H1 (cell line): ENCODE measurements around the gene PCED1B. TPM values are rescaled to one million over a fixed set of nuclear protein-coding genes. Genes with fewer than 3 reads are reported as not detected.
A peak's percentile ranks its signal among the peaks of the same experiment; 100 is the strongest.

Experiments
- CTCF ChIA-PET: fragments of 300-600 bp; sonication (Branson Sonifier 250); formaldehyde crosslinking; loops from one replicate; lab custom pipeline; 2021; ENCODE audit not compliant: partially characterized antibody; lab: Charles Lee
- POLR2A ChIA-PET: fragments of 300-600 bp; sonication (Branson Sonifier 250); formaldehyde crosslinking; loops from one replicate; lab custom pipeline; 2021; ENCODE audit warnings: inconsistent platforms; ENCODE audit not compliant: partially characterized antibody; lab: Charles Lee
- DNase-seq, 2 experiments: peaks; one replicate each; pipeline versions ENCODE4 v3.0.0 to v3.0.0-alpha.2; 2010 to 2022; ENCODE audit warnings: low spot score in 2 of 2, low read depth in 1 of 2, mixed read lengths in 1 of 2
- FAIRE-seq: peaks from 2 replicates; lab custom pipeline; 2011; peaks lifted over from hg19 to GRCh38; lab: Jason Lieb, UNC
- H2AFZ ChIP-seq: 2 replicates; pipeline ENCODE4 v1.8.1; 2012; ENCODE audit warnings: low read length, inconsistent platforms
- H2AK5ac ChIP-seq: 2 replicates; pipeline ENCODE4 v1.6.1; 2013; ENCODE audit warnings: low read depth, low read length
- H2BK120ac ChIP-seq: replicated peaks from 2 replicates; pipeline ENCODE3; 2013; ENCODE audit warnings: low read depth, low read length, inconsistent platforms
- H2BK12ac ChIP-seq: 2 replicates; pipeline ENCODE4 v1.6.1; 2013; ENCODE audit warnings: low read depth, low read length
- H2BK15ac ChIP-seq: 2 replicates; pipeline ENCODE4 v1.6.1; 2013; ENCODE audit warnings: low read length
- H2BK20ac ChIP-seq: 2 replicates; pipeline ENCODE4 v1.6.1; 2013; ENCODE audit warnings: low read length
- H2BK5ac ChIP-seq: 2 replicates; pipeline ENCODE4 v1.6.1; 2013; ENCODE audit warnings: low read depth, low read length
- H3K14ac ChIP-seq: 2 replicates; pipeline ENCODE4 v1.6.1; 2013; ENCODE audit warnings: inconsistent platforms; ENCODE audit not compliant: insufficient read length
- H3K18ac ChIP-seq: 2 replicates; pipeline ENCODE4 v1.6.1; 2013; ENCODE audit warnings: low read length; ENCODE audit errors: extremely low read depth
- H3K23ac ChIP-seq: 2 replicates; pipeline ENCODE4 v1.6.1; 2013; ENCODE audit warnings: inconsistent platforms; ENCODE audit not compliant: insufficient read length
- H3K23me2 ChIP-seq: 2 replicates; pipeline ENCODE4 v1.6.1; 2013; ENCODE audit warnings: low read depth, low read length
- H3K27ac ChIP-seq: 2 replicates; pipeline ENCODE4 v1.6.1; 2011; ENCODE audit warnings: low read depth, low read length, inconsistent platforms
- H3K27me3 ChIP-seq, 4 experiments: replicated peaks in 1 of 4; 1 replicate in 1 of 4; 2 replicates in 3 of 4; pipeline versions ENCODE4 v1.6.1 to v1.8.1; 2011 to 2013; ENCODE audit warnings: low read length in 3 of 4, mild to moderate bottlenecking in 3 of 4, inconsistent platforms in 2 of 4, mixed read lengths in 2 of 4, moderate library complexity in 1 of 4; ENCODE audit not compliant: control insufficient read depth in 3 of 4, insufficient read depth in 3 of 4; ENCODE audit errors: extremely low read depth in 1 of 4
- H3K36me3 ChIP-seq, 4 experiments: 2 replicates each; pipeline versions ENCODE4 v1.6.1 to v1.8.1; 2011 to 2013; ENCODE audit warnings: mild to moderate bottlenecking in 4 of 4, low read length in 3 of 4, moderate library complexity in 2 of 4, control low read depth in 1 of 4, inconsistent platforms in 1 of 4; ENCODE audit not compliant: insufficient read depth in 4 of 4, control insufficient read depth in 2 of 4
- H3K4ac ChIP-seq: replicated peaks from 2 replicates; pipeline ENCODE3; 2013; ENCODE audit warnings: low read length, low read depth, mixed read lengths, inconsistent platforms; ENCODE audit not compliant: insufficient read length
- H3K4me1 ChIP-seq, 4 experiments: replicated peaks in 1 of 4; 1 replicate in 1 of 4; 2 replicates in 3 of 4; pipeline versions ENCODE4 v1.6.1 to v1.8.1; 2011 to 2013; ENCODE audit warnings: low read length in 3 of 4, inconsistent platforms in 2 of 4, mixed read lengths in 1 of 4; ENCODE audit not compliant: insufficient read depth in 4 of 4, control insufficient read depth in 3 of 4
- H3K4me2 ChIP-seq, 2 experiments: 2 replicates each; pipeline versions ENCODE4 v1.6.1 to v1.8.1; 2011 to 2013; ENCODE audit warnings: low read depth in 2 of 2, low read length in 2 of 2, control low read depth in 1 of 2, inconsistent platforms in 1 of 2, mild to moderate bottlenecking in 1 of 2; ENCODE audit not compliant: insufficient read depth in 1 of 2
- H3K4me3 ChIP-seq, 4 experiments: fragments of 200-600, 300-600 bp in 1 of 4; sonication (generic), shearing (Covaris generic), sonication (Bioruptor Twin) in 1 of 4; 2 replicates each; pipeline versions ENCODE4 v1.5.1 to v1.8.1; 2011 to 2016; ENCODE audit warnings: low read length in 4 of 4, low read depth in 3 of 4, control low read depth in 2 of 4, inconsistent platforms in 2 of 4, mild to moderate bottlenecking in 2 of 4, mixed read lengths in 1 of 4, moderate library complexity in 1 of 4; ENCODE audit not compliant: insufficient read depth in 2 of 4; ENCODE audit errors: extremely low read depth in 1 of 4
- H3K56ac ChIP-seq: replicated peaks from 2 replicates; pipeline ENCODE3; 2013; ENCODE audit warnings: low read depth, mild to moderate bottlenecking, mixed read lengths, low read length, inconsistent platforms; ENCODE audit not compliant: insufficient read length
- H3K79me1 ChIP-seq: 2 replicates; pipeline ENCODE4 v1.6.1; 2013; ENCODE audit warnings: low read depth, low read length, control low read depth
- H3K79me2 ChIP-seq, 2 experiments: 2 replicates each; pipeline versions ENCODE4 v1.6.1 to v1.8.1; 2012 to 2013; ENCODE audit warnings: low read length in 2 of 2, mild to moderate bottlenecking in 2 of 2, inconsistent platforms in 1 of 2; ENCODE audit not compliant: insufficient read depth in 2 of 2, control insufficient read depth in 1 of 2
- H3K9ac ChIP-seq, 4 experiments: replicated peaks in 1 of 4; 1 replicate in 1 of 4; 2 replicates in 3 of 4; pipeline versions ENCODE4 v1.6.1 to v1.8.1; 2011 to 2013; ENCODE audit warnings: low read depth in 3 of 4, low read length in 3 of 4, control low read depth in 2 of 4, mild to moderate bottlenecking in 2 of 4, moderate library complexity in 2 of 4, inconsistent platforms in 1 of 4; ENCODE audit errors: extremely low read depth in 1 of 4
- H3K9me3 ChIP-seq, 2 experiments: 2 replicates each; pipeline versions ENCODE4 v1.6.1 to v1.8.1; 2012 to 2013; ENCODE audit warnings: mild to moderate bottlenecking in 2 of 2, moderate library complexity in 2 of 2, control low read depth in 1 of 2, inconsistent platforms in 1 of 2, low read depth in 1 of 2, low read length in 1 of 2, mixed read lengths in 1 of 2; ENCODE audit not compliant: insufficient read depth in 2 of 2
- H4K20me1 ChIP-seq, 2 experiments: replicated peaks in 1 of 2; 2 replicates each; pipeline versions ENCODE3 to v1.8.1; 2011 to 2013; ENCODE audit warnings: inconsistent platforms in 2 of 2, low read length in 2 of 2, mild to moderate bottlenecking in 1 of 2; ENCODE audit not compliant: insufficient read depth in 2 of 2, control insufficient read depth in 1 of 2
- H4K5ac ChIP-seq: 2 replicates; pipeline ENCODE4 v1.6.1; 2013; ENCODE audit warnings: low read length, low read depth, mixed read lengths, inconsistent platforms; ENCODE audit not compliant: insufficient read length
- H4K8ac ChIP-seq: 2 replicates; pipeline ENCODE4 v1.8.0; 2013; ENCODE audit warnings: mild to moderate bottlenecking, moderate library complexity, low read length, inconsistent platforms; ENCODE audit not compliant: insufficient read depth; ENCODE audit errors: extremely low read depth
- H4K91ac ChIP-seq: replicated peaks from 2 replicates; pipeline ENCODE3; 2013; ENCODE audit warnings: low read length, mixed read lengths, inconsistent platforms; ENCODE audit not compliant: insufficient read length
- ASH2L ChIP-seq: fragments of 200-600, 300-600 bp; sonication (generic); IDR thresholded peaks from one replicate; pipeline ENCODE4 v1.7.1; 2017; ENCODE audit warnings: low read length
- BACH1 ChIP-seq: IDR thresholded peaks from 2 replicates; pipeline ENCODE4 v1.6.1; 2012; ENCODE audit warnings: low read length, improper control_type of control experiment
- GABPA ChIP-seq: IDR thresholded peaks from 2 replicates; pipeline ENCODE4 v1.6.1; 2011; ENCODE audit warnings: mild to moderate bottlenecking, low read length, moderate library complexity, borderline replicate concordance; ENCODE audit not compliant: insufficient read depth
- MAFK ChIP-seq: IDR thresholded peaks from 2 replicates; pipeline ENCODE4 v1.6.1; 2012; ENCODE audit warnings: low read depth, mild to moderate bottlenecking, improper control_type of control experiment, low read length
- NRF1 ChIP-seq: IDR thresholded peaks from 2 replicates; pipeline ENCODE4 v1.6.1; 2011; ENCODE audit warnings: mild to moderate bottlenecking, low read depth, low read length, improper control_type of control experiment
- RAD21 ChIP-seq, 2 experiments: IDR thresholded peaks in 1 of 2; conservative IDR thresholded peaks in 1 of 2; 2 replicates each; pipeline ENCODE4 v1.6.1; 2011; ENCODE audit warnings: low read depth in 2 of 2, low read length in 2 of 2, improper control_type of control experiment in 1 of 2, inconsistent platforms in 1 of 2, mild to moderate bottlenecking in 1 of 2, moderate library complexity in 1 of 2
- RFX5 ChIP-seq: IDR thresholded peaks from 2 replicates; pipeline ENCODE4 v1.6.1; 2011; ENCODE audit warnings: low read depth, low read length, improper control_type of control experiment, borderline replicate concordance
- WGBS, 2 experiments: shearing (Covaris generic) in 1 of 2; methylation state at CpG; one replicate each; pipeline versions ENCODE4 v1.1.6 to v1.1.7; 2013 to 2015; ENCODE audit warnings: low lambda C conversion rate in 2 of 2, mixed read lengths in 2 of 2, inconsistent platforms in 1 of 2, low coverage in 1 of 2, missing lambda C conversion rate in 1 of 2; ENCODE audit not compliant: insufficient replicate concordance in 2 of 2, insufficient coverage in 1 of 2, insufficient read length in 1 of 2; ENCODE audit errors: extremely low coverage in 1 of 2, missing lambda C conversion rate in 1 of 2; 5-methylcytosine and 5-hydroxymethylcytosine counted together
- polyA plus RNA-seq, 7 experiments: library from polyadenylated mRNA; depleted of rRNA in 3 of 7; stranded (reverse) in 5 of 7; unstranded in 2 of 7; fragments of >200 nt in 5 of 7; fragments of 200-250 nt in 2 of 7; gene quantifications; 1 replicate in 5 of 7; 2 replicates in 1 of 7; 4 replicates in 1 of 7; pipeline versions ENCODE4 v1.2.1 to v1.2.3, GENCODE V29; 2011 to 2013; ENCODE audit warnings: missing spikeins in 2 of 7, mixed read lengths in 2 of 7
- total RNA-seq: library from RNA; stranded (reverse); fragmentation: NEBNext Ultra II Directional; extraction: Animal tissue kit (Norgen Biotek cat#: 25700); gene quantifications from 2 replicates; pipeline ENCODE4 v1.2.1, GENCODE V29; 2021

Gene PCED1B
- total and polyA plus RNA-seq, 2 of the 8 experiments (the other 6 are each of a cell fraction or from before 2014, with no cell fraction given): 4.7 to 5.4 TPM

DNA sequence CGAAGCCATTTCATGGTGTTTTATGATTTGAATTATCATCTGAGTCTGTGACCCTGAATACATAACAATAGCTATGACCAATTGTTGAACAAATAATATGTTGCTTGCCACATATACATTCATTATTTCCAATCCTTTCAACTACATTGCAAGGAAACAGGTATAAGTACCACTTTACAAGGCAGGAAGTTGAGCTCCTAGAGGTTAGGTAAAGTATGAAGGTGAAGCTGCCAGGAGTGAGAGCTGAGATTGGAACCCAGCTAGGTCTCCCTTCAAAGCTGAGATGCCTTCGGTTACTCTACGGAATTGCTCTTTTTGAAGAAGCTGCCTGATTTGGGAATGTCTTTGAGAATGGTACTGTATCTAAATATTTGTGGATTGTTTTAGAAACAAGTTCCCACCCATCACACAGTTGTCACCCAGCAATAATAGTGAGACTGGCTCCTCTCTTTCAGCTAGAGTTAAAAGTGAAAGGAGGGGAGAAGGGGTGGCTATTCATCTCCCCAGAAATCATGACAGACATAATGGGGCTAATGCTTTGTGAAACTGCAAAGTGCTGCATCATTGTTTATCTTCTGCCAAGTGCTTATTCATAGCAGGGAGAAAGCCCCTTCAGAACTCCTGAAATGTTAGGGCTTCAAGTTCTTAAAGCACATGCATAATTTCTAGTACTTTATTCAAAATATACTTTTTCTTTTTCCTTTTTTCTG is 76.2 kb downstream of the PCED1B start:
- Histone ChIP-seq H4K5ac (no peak overlapping the region), H3K9ac (no peak overlapping the region), H4K91ac (no peak overlapping the region), H3K4ac (no peak overlapping the region), H2BK20ac (no peak overlapping the region), H2BK15ac (no peak overlapping the region), H3K56ac (no peak overlapping the region), H3K14ac (no peak overlapping the region), H3K79me1 (no peaks in the 10 kb centered on the region), H3K4me3 (no peak overlapping the region), H3K4me2 (no peak overlapping the region), H3K18ac (no peak overlapping the region), H2BK120ac (no peak overlapping the region), H3K23me2 (no peaks in the 10 kb centered on the region; the same call in 1 of the 2 replicates), H3K79me2 (no peaks in the 10 kb centered on the region), H2BK12ac (no peak overlapping the region), H3K23ac (no peak overlapping the region), H2AFZ (no peak overlapping the region), H3K27ac (no peak overlapping the region), H2AK5ac (no peak overlapping the region), H3K27me3 (no peaks in the 10 kb centered on the region), H4K8ac (no peak overlapping the region), H3K9me3 (no peaks in the 10 kb centered on the region; a peak in 1 of 4 replicates), H3K4me1 (no peaks in the 10 kb centered on the region), H2BK5ac (no peak overlapping the region), H3K36me3 (no peaks in the 10 kb centered on the region), H4K20me1 (no peaks in the 10 kb centered on the region)
- ChIA-PET CTCF (interaction anchor here (0.7 to 2.0 kb wide), 6 partner anchors 11 to 420 kb away, joined by 3 to 8 read pairs (median 3); no protein-coding TSS in a partner anchor), POLR2A (no interaction called here)
- DNase-seq (no peak), FAIRE-seq (no peak)
- TF ChIP-seq BACH1: peak; percentile 76
- no peak for TF ChIP-seq NRF1
- TF ChIP-seq MAFK: peak; percentile 42; the same call in 1 of the 2 replicates
- no peak for TF ChIP-seq ASH2L
- no peak for TF ChIP-seq RAD21 (IDR thresholded peaks at IDR 0.05 in 1 of 2, conservative IDR thresholded peaks at IDR 0.05 in 1 of 2; ENCODE audit: low read depth in 2 of 2, low read length in 2 of 2)
- no peak for TF ChIP-seq GABPA
- TF ChIP-seq RFX5: no peak
- WGBS, 2 experiments: 87% methylated on average over 3 of the region's 3 CpGs; no CpG with 5 or more reads in 1 of the 2 experiments
